LHCN-M2 (cell line): ENCODE results near the gene COA6. TPM values are rescaled to one million over a fixed set of nuclear protein-coding genes. Genes with fewer than 3 reads are reported as not detected.
A peak's percentile ranks its signal among the peaks of the same experiment; 100 is the strongest.

Source experiments
- DNase-seq: peaks from one replicate; pipeline ENCODE4 v3.0.0-alpha.2; 2012; ENCODE audit warnings: low read depth
- total RNA-seq: library from RNA; depleted of rRNA; stranded (reverse); fragments of >200 nt; gene quantifications from 2 replicates; pipeline ENCODE4 v1.2.3, GENCODE V29; 2014; rRNA removed

The COA6 gene
- total RNA-seq, 1 experiment from 2014 or later = 34.8 TPM

GRCh38 chr1:234409328-234409727 lies 36.1 kb downstream of the COA6 start:
- no peak for DNase-seq

GRCh38 chr1:234412830-234413229 lies 39.6 kb downstream of the COA6 start:
- DNase-seq = no peak

DNA sequence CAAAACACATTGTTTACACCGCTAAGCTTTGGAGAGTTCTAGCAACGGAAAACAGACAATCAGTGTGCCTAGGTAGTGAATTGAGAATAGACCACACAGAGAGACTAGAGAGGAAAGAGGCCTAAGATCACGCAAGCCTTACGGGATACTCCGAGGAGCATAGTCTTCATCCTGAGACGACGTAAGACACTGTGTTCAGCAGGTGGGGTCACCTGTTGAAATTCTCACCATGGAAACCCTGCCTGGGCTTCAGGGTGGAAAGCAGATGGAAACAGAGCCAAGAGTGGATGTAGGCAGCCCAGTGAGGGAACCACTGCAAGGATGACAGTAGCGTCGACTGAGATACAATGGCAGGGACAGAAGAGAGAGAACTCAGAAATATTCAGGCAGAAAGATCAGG lies 40.2 kb downstream of the COA6 start:
- DNase-seq = no peak

GRCh38 chr1:234413990-234414389 lies 40.7 kb downstream of the COA6 start:
- no peak for DNase-seq

- no peak for DNase-seq
These were observed 54.8 kb downstream of the COA6 start for GRCh38 chr1:234427950-234428646.

DNA sequence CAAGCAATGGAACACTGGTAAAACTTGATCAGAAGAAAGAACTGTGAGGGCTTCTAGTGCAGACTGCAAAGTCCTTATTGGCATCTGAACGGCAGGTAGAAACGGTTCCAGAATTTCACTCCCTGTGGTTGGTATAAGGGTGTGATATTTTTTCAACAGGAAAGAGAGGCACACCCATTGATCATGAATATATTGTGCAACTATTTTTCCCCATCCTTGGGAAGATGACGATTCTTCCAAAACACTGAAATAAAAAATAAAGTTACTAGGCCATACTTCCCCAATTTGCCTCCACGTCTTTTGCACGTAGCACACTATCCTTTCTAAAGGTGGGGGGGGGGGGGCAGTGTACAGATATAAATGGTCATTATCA lies 56.2 kb downstream of the COA6 start:
- no peak for DNase-seq

GRCh38 chr1:234430691-234431090 lies 57.4 kb downstream of the COA6 start:
- DNase-seq = no peak

- DNase-seq = no peak
These were observed 58.0 kb downstream of the COA6 start for GRCh38 chr1:234431255-234431654.

- DNase-seq = peak; percentile 32
These were observed 60.5 kb downstream of the COA6 start for GRCh38 chr1:234433563-234434285.

Other genes starting within 250 kb of the COA6 start
- gene TARBP1, start 105.7 kb downstream of the COA6 start, total RNA-seq = 12.6 and 13.1 TPM in 2 replicates
- gene IRF2BP2, start 236.7 kb downstream of the COA6 start, total RNA-seq = 42.2 and 46.9 TPM in 2 replicates